ENCODE measurements around the gene F12.
"Not testable (repeated sequence)": the region's sequence is repeated elsewhere in the genome, so short reads cannot be mapped to it uniquely, and the experiment has no call there.

The F12 gene

DNA sequence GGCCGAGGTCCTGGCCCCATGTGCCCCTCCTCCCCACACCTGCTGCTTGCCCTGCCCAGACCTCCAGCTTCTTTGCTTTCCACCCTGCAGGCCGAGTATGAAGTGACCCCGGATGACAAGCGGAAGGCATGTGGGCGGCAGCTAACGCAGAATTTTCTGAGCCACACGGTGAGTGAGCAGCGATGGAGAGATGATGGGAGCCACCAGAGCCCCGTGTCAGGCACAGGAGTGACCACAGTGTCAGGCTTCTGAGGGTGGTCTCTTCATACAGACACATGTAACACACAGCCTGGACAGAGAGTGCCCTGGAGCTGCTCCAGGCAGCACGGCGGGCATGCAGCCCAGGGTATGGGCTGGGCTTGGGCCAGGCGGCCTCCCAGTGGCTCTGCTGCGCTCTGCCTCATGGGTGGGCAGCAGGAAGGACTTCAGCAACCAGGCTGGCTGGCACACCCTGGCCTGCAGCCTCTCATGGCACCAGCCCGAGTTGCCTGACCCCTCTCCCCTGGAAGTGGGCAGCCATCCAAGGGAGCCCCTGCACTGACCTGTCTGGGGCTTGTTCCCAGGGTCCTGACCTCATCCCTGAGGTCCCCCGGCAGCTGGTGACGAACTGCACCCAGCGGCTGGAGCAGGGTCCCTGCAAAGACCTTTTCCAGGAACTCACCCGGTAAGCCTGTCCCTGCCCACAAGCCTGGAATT, 22.9 kb upstream of the F12 start:
- DNase-seq = no peak

GRCh38 chr5:177431317-177432142, 22.2 kb upstream of the F12 start:
- DNase-seq = no peak

DNA sequence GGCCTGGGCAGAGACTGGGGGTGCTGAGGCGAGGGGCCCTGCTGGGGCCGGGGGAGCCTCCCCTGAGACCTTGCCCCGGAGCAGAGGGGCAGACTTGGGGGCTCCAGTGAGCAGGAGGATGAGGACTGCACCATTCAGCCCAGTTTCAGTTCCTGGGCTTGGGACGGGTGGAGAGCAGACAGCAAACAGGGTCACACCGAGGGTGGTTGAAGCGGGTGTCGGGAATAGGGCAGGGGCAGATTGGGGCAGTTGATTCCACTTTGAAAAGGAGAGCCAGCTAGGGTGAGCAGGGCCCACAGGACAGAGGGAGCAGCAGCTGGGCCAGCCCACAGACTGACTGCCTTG, 21.6 kb upstream of the F12 start:
- no peak for DNase-seq

DNA sequence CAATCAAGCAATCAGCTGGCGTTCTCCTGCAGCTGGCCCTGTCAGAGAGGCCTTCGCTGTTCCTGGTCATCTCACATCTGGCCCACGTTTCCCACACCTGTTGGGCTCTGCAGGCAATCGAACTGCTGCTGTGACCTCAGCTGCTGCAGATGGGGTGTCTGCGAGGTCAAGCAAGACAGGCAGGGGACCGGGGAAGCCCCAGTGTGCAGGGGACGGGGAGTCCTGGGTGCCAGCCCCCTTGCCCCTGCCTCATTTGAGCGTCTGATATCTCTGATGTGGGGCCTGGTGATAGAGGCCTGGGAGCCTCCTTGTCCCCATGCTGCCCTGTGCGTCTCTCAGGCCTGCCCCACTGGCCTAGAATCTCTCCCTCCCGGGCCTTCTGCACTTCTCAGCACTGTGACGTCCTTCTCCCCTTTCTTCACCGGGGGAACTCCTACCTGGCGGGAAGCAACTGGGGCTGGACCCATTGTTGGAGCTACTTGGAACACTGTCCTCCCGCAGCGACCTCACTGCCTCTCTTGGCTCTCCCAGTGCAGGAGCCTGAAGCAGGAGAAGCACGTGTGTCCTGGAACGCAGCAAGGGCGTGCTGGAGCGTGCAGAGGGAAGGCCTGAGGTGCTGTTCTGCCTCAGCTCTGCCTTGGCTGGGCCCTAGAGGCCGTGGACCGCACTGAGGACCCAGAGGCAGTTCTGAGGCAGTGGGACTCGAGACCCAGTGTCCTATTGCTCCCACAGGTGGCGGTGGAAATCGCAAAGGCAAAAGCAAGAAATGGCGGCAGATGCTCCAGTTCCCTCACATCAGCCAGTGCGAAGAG, 21.0 kb upstream of the F12 start:
- no peak for DNase-seq

- no peak for DNase-seq
These were observed 20.1 kb upstream of the F12 start for GRCh38 chr5:177429248-177430040.

DNA sequence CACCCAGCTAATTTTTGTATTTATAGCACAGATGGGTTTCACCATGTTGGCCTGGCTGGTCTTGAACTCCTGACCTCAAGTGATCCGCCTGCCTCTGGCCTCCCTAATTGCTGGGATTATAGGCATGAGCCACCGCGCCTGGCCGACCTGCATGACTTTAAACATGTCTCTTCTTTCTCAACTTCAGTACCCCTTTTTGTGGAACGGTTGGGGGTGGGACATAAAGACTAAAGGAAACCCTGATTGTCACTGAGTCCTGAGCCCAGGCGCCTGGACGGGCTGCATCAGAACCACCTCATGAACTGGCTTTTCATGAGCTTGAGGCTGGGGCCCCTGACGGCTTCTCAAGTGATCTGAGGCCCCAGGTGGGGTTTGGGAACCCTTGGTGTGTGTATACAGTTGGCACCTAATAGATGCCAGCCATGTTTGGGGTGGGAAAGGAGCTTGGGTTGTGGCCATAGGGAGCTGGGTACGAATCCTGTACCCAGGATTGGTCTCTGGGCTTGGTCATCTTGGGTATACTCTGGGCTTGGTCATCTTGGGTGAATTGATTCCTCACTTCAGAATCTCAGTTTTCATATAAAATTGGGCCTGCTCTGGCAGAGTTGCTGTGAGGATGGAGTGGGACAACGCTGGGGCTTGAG, 19.3 kb upstream of the F12 start:
- no peak for DNase-seq

GRCh38 chr5:177427919-177428573, 18.7 kb upstream of the F12 start:
- DNase-seq = no peak

DNA sequence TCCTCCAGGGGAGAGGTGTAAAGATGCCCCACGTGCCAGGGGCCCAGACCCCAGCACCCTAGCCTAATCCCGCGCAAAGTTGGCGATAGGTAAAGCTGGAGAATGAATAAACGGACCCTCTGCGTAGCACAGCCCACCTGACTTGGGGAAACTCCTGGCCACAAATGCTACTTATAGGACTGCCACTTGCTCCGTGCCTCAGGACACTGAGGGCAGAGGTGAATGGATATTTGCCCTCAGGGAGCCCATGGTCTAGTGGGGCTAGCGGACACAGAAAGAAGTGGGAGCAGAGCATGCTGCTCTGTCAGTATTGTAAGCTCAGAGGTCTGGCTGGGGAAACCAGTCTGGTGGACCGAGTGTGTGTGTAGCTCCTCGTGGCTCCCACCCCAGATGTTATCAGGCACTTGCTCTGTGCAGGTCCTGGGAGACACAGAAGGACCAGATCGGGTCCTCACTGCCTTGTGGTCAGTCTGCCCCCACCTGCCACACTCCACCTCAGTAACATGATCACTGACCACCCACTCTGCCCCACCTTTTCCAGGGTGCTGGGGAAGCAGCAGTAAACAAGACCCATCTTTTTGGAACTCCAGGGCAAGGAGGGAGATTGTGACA, 18.0 kb upstream of the F12 start:
- DNase-seq = peak; percentile 45

- peak; percentile 50 for DNase-seq
These were observed 17.3 kb upstream of the F12 start, which contains the start of gene GRK6 for GRCh38 chr5:177426566-177427210. Gene GRK6 (plus strand): TSS chr5:177426676. CDS start chr5:177426846, 170 bp downstream.

- peak; percentile 100 for DNase-seq
These were observed 16.6 kb upstream of the F12 start for GRCh38 chr5:177425801-177426565.

- no peak for DNase-seq
These were observed 15.9 kb upstream of the F12 start for GRCh38 chr5:177425196-177425800.

DNA sequence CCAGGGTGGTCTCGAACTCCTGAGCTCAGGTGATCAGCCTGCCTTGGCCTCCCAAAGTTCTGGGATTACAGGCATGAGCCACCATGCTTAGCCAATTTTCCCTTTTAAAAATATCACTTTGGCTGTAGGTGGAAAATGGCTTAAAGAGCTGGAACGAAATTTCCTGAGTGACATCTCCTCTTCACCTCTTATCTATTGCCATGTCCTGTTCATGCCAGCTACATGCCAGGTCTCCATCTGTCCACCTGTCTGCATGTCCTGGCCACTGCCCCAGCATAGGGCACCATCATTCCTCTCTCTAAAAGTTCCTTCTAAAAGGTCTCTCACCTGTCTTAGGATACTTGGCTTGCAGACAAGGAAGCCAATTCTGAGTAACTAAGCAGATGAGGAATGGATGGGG, 14.3 kb upstream of the F12 start:
- no peak for DNase-seq

- no peak for DNase-seq
These were observed 11.9 kb upstream of the F12 start for GRCh38 chr5:177421062-177421798.

DNA sequence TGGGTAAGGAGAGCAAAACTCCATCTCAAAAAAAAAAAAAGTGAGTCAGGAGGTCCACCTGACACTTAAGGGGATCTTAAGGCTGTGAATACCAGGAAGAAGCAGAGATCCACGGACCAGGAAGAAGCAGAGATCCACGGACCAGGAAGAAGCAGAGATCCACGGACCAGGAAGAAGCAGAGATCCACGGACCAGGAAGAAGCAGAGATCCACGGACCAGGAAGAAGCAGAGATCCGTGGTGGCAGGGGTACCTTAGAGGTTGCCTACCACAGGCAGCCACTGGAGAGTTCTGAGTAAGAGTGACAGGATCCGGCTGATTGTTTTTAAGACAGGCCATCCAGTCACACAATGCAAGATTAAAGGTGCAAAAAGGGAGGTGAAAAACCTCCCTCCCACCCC, 11.1 kb upstream of the F12 start:
- not testable (repeated sequence) for DNase-seq

- no peak for DNase-seq
These were observed 9.7 kb upstream of the F12 start for GRCh38 chr5:177419046-177419445.

- not testable (repeated sequence) for DNase-seq
These were observed 7.7 kb upstream of the F12 start for GRCh38 chr5:177417081-177417480.

DNA sequence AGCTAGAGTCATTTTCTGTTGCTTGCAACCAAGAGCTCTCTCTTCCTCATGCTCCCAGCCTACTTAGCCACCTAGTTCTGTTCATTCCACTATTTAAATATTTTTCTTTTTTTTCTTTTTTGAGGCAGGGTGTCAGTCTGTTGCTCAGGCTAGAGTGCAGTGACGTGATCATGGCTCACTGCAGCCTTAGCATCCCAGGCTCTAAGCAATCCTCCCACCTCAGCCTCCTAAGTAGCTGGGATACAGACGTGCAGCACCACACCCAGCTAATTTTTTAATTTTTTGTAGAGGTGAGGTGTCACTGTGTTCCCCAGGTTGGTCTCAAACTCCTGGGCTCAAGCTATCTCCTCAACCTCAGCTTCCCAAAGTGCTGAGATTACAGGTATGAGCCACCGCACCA, 5.1 kb upstream of the F12 start:
- no peak for DNase-seq

- DNase-seq = no peak
These were observed 3.4 kb upstream of the F12 start for GRCh38 chr5:177412603-177413233.

All from NCI-H82 (cell line).